ENCODE results near the gene ATP1A2.
"Not testable (repeated sequence)": the region's sequence is repeated elsewhere in the genome, so short reads cannot be mapped to it uniquely, and the experiment has no call there.

The ATP1A2 gene

GRCh38 chr1:160109686-160110085 is 5.9 kb upstream of the ATP1A2 start:
- H3F3A ChIP-seq (ENCODE audit: control insufficient read depth, insufficient read depth), result no peaks in the 10 kb centered on the region
- no peak overlapping the region for H3K4me3 ChIP-seq (ENCODE audit: low read length)
- H3K4me1 ChIP-seq (ENCODE audit: control insufficient read depth, low read length), result no peaks in the 10 kb centered on the region
- H3K79me2 ChIP-seq (ENCODE audit: control insufficient read depth, low read length), result no peaks in the 10 kb centered on the region
- no peaks in the 10 kb centered on the region for H3K9me2 ChIP-seq (replicated peaks; ENCODE audit: control insufficient read depth, low read length)
- no peaks in the 10 kb centered on the region for H4K20me1 ChIP-seq (ENCODE audit: control insufficient read depth, insufficient read depth, low read depth, low read length)
- TF ChIP-seq EZH2phosphoT487 (IDR thresholded peaks at IDR 0.05; ENCODE audit: borderline replicate concordance, low read length) (no peak), CTCF (IDR thresholded peaks at IDR 0.05; ENCODE audit: low read depth, low read length, poor library complexity, severe bottlenecking) (no peak)
- H3K27ac ChIP-seq (ENCODE audit: low read depth, low read length), result no peak overlapping the region
- H3K4me2 ChIP-seq (ENCODE audit: low read length), result no peak overlapping the region
- no peaks in the 10 kb centered on the region for H3K9me3 ChIP-seq (ENCODE audit: control insufficient read depth, insufficient read depth, low read length)
- H3K27me3 ChIP-seq (ENCODE audit: control insufficient read depth, low read length), result no peaks in the 10 kb centered on the region
- no peaks in the 10 kb centered on the region for H3K36me3 ChIP-seq (ENCODE audit: control insufficient read depth, low read length)

- H3F3A ChIP-seq (ENCODE audit: control insufficient read depth, insufficient read depth); H3K79me2 ChIP-seq (ENCODE audit: control insufficient read depth, low read length); H3K4me3 ChIP-seq (ENCODE audit: low read length); H4K20me1 ChIP-seq (ENCODE audit: control insufficient read depth, insufficient read depth, low read depth, low read length); H3K27ac ChIP-seq (ENCODE audit: low read depth, low read length); H3K36me3 ChIP-seq (ENCODE audit: control insufficient read depth, low read length); H3K4me2 ChIP-seq (ENCODE audit: low read length); H3K9me2 ChIP-seq (replicated peaks; ENCODE audit: control insufficient read depth, low read length); H3K27me3 ChIP-seq (ENCODE audit: control insufficient read depth, low read length); H3K4me1 ChIP-seq (ENCODE audit: control insufficient read depth, low read length); H3K9me3 ChIP-seq (ENCODE audit: control insufficient read depth, insufficient read depth, low read length): not testable (repeated sequence)
Observed at GRCh38 chr1:160111462-160111861, 4.1 kb upstream of the ATP1A2 start.

GRCh38 chr1:160112357-160112756 is 3.2 kb upstream of the ATP1A2 start:
- Histone ChIP-seq H3K9me3 (ENCODE audit: control insufficient read depth, insufficient read depth, low read length) (no peaks in the 10 kb centered on the region), H3K27ac (ENCODE audit: low read depth, low read length) (no peak overlapping the region), H3K9me2 (replicated peaks; ENCODE audit: control insufficient read depth, low read length) (no peaks in the 10 kb centered on the region), H3K36me3 (ENCODE audit: control insufficient read depth, low read length) (no peaks in the 10 kb centered on the region), H3K4me1 (ENCODE audit: control insufficient read depth, low read length) (no peaks in the 10 kb centered on the region), H3K4me3 (ENCODE audit: low read length) (no peak overlapping the region), H3F3A (ENCODE audit: control insufficient read depth, insufficient read depth) (no peaks in the 10 kb centered on the region), H3K27me3 (ENCODE audit: control insufficient read depth, low read length) (peaks cover 14% of the 10 kb centered on the region), H4K20me1 (ENCODE audit: control insufficient read depth, insufficient read depth, low read depth, low read length) (no peaks in the 10 kb centered on the region), H3K4me2 (ENCODE audit: low read length) (no peak overlapping the region), H3K79me2 (ENCODE audit: control insufficient read depth, low read length) (no peaks in the 10 kb centered on the region)
- TF ChIP-seq EZH2phosphoT487 (IDR thresholded peaks at IDR 0.05; ENCODE audit: borderline replicate concordance, low read length) (no peak), CTCF (IDR thresholded peaks at IDR 0.05; ENCODE audit: low read depth, low read length, poor library complexity, severe bottlenecking) (no peak)

GRCh38 chr1:160113407-160113806 is 2.2 kb upstream of the ATP1A2 start:
- Histone ChIP-seq H3K27me3 (ENCODE audit: control insufficient read depth, low read length) (peaks cover 18% of the 10 kb centered on the region), H3K79me2 (ENCODE audit: control insufficient read depth, low read length) (no peaks in the 10 kb centered on the region), H3K27ac (ENCODE audit: low read depth, low read length) (no peak overlapping the region), H3K36me3 (ENCODE audit: control insufficient read depth, low read length) (no peaks in the 10 kb centered on the region), H3K4me1 (ENCODE audit: control insufficient read depth, low read length) (no peaks in the 10 kb centered on the region), H3K4me3 (ENCODE audit: low read length) (no peak overlapping the region), H4K20me1 (ENCODE audit: control insufficient read depth, insufficient read depth, low read depth, low read length) (no peaks in the 10 kb centered on the region), H3F3A (ENCODE audit: control insufficient read depth, insufficient read depth) (no peaks in the 10 kb centered on the region), H3K4me2 (ENCODE audit: low read length) (no peak overlapping the region), H3K9me3 (ENCODE audit: control insufficient read depth, insufficient read depth, low read length) (no peaks in the 10 kb centered on the region), H3K9me2 (replicated peaks; ENCODE audit: control insufficient read depth, low read length) (no peaks in the 10 kb centered on the region)
- TF ChIP-seq CTCF (IDR thresholded peaks at IDR 0.05; ENCODE audit: low read depth, low read length, poor library complexity, severe bottlenecking) (no peak), EZH2phosphoT487 (IDR thresholded peaks at IDR 0.05; ENCODE audit: borderline replicate concordance, low read length) (no peak)
